SK-N-SH treated with all-trans-retinoic acid at 6 μM for 48 hours (cell line): ENCODE results near the gene NTM.

ENCODE experiments used
- CSDC2 ChIP-seq: fragments of 250-450 bp; sonication (Bioruptor Pico); IDR thresholded peaks from 2 replicates; pipeline ENCODE4 v1.5.0; 2020; ENCODE audit warnings: mild to moderate bottlenecking, moderate library complexity
- RARB ChIP-seq: fragments of 250-450 bp; sonication (Bioruptor Pico); IDR thresholded peaks from 2 replicates; pipeline ENCODE4 v1.8.0; 2021; ENCODE audit warnings: mild to moderate bottlenecking, moderate library complexity
- ZC3H10 ChIP-seq: fragments of 250-450 bp; sonication (Bioruptor Pico); IDR thresholded peaks from 2 replicates; pipeline ENCODE4 v1.5.1; 2021; ENCODE audit warnings: mild to moderate bottlenecking, moderate library complexity
- TF ChIP-seq, protein P1 (sequence below): fragments of 250-450 bp; sonication (Bioruptor Pico); IDR thresholded peaks from 2 replicates; pipeline ENCODE4 v1.8.0; 2020; ENCODE audit warnings: mild to moderate bottlenecking, moderate library complexity, borderline replicate concordance

DNA sequence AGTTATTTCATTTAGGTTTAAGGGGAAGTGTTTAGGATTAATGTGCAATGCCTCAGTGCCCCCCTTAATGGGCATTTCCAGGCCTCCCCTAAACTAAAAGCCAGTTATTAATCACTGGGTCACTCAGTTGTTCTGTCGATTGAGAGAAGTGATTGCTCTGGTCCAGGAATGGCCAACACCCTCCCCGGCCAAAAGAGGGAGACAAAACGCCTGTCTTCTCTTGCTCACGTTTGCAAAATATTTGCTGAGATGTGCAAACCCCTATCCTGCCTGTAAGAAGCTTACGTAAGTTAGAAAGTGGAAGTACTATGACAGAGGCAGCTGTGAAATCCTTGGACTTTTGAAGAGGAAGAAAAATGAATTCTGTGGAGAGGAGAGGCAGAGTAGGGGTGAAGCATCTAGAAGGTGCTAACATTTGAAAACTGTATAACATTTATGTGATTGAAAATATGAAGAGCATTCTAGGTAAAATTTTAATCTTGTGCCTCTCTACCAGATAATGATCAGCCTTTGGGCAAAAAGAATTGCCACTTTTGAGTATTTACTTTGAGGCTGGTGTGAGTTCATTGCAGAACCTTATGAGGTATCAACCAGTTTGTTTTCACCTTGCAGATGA lies 37.7 kb downstream of the NTM start:
- TF ChIP-seq ZC3H10 (CRISPR knock-in tag) (no peak), CSDC2 (CRISPR knock-in tag) (no peak), RARB (CRISPR knock-in tag) (no peak)
- TF ChIP-seq, protein P1, sequence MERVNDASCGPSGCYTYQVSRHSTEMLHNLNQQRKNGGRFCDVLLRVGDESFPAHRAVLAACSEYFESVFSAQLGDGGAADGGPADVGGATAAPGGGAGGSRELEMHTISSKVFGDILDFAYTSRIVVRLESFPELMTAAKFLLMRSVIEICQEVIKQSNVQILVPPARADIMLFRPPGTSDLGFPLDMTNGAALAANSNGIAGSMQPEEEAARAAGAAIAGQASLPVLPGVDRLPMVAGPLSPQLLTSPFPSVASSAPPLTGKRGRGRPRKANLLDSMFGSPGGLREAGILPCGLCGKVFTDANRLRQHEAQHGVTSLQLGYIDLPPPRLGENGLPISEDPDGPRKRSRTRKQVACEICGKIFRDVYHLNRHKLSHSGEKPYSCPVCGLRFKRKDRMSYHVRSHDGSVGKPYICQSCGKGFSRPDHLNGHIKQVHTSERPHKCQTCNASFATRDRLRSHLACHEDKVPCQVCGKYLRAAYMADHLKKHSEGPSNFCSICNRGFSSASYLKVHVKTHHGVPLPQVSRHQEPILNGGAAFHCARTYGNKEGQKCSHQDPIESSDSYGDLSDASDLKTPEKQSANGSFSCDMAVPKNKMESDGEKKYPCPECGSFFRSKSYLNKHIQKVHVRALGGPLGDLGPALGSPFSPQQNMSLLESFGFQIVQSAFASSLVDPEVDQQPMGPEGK (CRISPR knock-in tag) = no peak
